Naive B cell (primary cell): ENCODE data around the gene CBFB. TPM values are rescaled to one million over a fixed set of nuclear protein-coding genes. Genes with fewer than 3 reads are reported as not detected.

Source experiments
- ATAC-seq, 2 donors: fragments of 150-1000 bp; cut with Tn5 transposase; 2 replicates each; pipeline ENCODE4 v1.10.0; 2021; ENCODE audit warnings: low read depth in 2 of 2, mild to moderate bottlenecking in 2 of 2, moderate library complexity in 2 of 2
- DNase-seq: peaks from one replicate; pipeline ENCODE4 v3.0.0; 2022
- H3K27ac Mint-ChIP-seq, 6 donors: one replicate each; pipeline ENCODE4 v1.8.0; 2020 to 2022; ENCODE audit warnings: mild to moderate bottlenecking in 6 of 6, mixed read lengths in 6 of 6, moderate library complexity in 5 of 6, inconsistent platforms in 2 of 6
- H3K27me3 Mint-ChIP-seq, 3 donors: one replicate each; pipeline ENCODE4 v1.8.0; 2021 to 2022; ENCODE audit warnings: mixed read lengths in 3 of 3, mild to moderate bottlenecking in 1 of 3
- H3K36me3 Mint-ChIP-seq, 2 donors: one replicate each; pipeline ENCODE4 v1.8.0; 2020 to 2022; ENCODE audit warnings: mixed read lengths in 2 of 2, inconsistent platforms in 1 of 2, mild to moderate bottlenecking in 1 of 2
- H3K4me1 Mint-ChIP-seq, 3 donors: one replicate each; pipeline ENCODE4 v1.8.0; 2020 to 2022; ENCODE audit warnings: mixed read lengths in 3 of 3, inconsistent platforms in 1 of 3, mild to moderate bottlenecking in 1 of 3, moderate library complexity in 1 of 3
- H3K4me3 Mint-ChIP-seq, 8 donors: one replicate each; pipeline ENCODE4 v1.8.0; 2020 to 2022; ENCODE audit warnings: mild to moderate bottlenecking in 8 of 8, mixed read lengths in 8 of 8, moderate library complexity in 8 of 8, inconsistent platforms in 2 of 8
- H3K9me3 Mint-ChIP-seq, 7 donors: one replicate each; pipeline ENCODE4 v1.8.0; 2020 to 2022; ENCODE audit warnings: mixed read lengths in 7 of 7, mild to moderate bottlenecking in 5 of 7, inconsistent platforms in 2 of 7, moderate library complexity in 1 of 7
- polyA plus RNA-seq, 6 donors: library from polyadenylated mRNA; unstranded; fragments of 300-500 nt; fragmentation: Illumina TruSeq; gene quantifications; one replicate each; pipeline ENCODE4 v1.2.3, GENCODE V29; 2021; ENCODE audit warnings: low read depth in 6 of 6

The CBFB gene
- polyA plus RNA-seq, 6 donors from 2014 or later: 51.8 to 94.4 (median 70.5) TPM

DNA sequence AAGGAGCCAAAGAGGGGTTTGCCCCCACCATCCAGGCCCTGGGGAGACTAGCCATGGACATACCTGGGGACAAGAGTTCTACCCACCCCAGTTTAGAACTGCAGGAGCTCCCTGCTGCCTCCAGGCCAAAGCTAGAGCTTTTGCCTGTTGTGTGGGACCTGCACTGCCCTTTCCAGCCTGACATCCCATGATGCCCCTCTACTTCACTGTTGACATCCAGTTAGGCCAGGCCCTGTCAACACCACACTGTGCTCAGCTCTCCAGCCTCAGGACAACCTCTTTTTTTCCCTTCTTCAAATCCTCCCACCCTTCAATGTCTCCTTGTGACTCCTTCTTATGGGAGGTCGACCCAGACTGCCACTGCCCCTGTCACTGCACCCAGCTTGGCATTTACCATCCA, 19.8 kb upstream of the CBFB start:
- DNase-seq: no peak
- Mint-ChIP-seq H3K36me3 (no peaks in the 10 kb centered on the region), H3K9me3 (no peaks in the 10 kb centered on the region), H3K4me3 (peak overlapping the region in 1 of 8 donors; percentile 34), H3K27me3 (peaks cover 0 to 5% (median 0%) of the 10 kb centered on the region in 3 donors), H3K4me1 (peaks cover 0 to 6% (median 0%) of the 10 kb centered on the region in 3 donors), H3K27ac (peak overlapping the region in 1 of 6 donors; percentile 32)
- ATAC-seq: no peak

DNA sequence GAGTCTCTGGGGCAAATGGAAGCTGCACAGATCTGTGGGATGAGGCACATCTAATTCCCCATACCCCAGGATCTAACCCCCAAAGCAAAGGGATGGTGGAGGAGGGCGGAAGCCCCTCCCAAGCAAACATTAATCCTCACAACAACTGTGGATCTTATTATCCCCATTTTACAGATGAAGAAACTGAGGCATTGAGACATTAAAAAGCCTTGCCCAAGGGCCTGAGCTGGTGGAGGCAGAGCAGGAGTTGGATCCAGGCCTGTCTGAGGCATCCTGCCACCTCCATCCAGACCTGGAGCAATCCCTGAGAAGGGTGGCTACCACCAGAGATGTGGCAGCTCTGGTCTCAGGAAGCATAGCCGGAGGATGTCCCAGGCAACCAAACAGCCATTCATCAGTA, 17.7 kb upstream of the CBFB start:
- no peak for DNase-seq
- no peaks in the 10 kb centered on the region for H3K36me3 Mint-ChIP-seq
- ATAC-seq: no peak
- H3K9me3 Mint-ChIP-seq: no peaks in the 10 kb centered on the region
- H3K27me3 Mint-ChIP-seq: peaks cover 0 to 12% (median 0%) of the 10 kb centered on the region in 3 donors
- H3K4me1 Mint-ChIP-seq: peaks cover 0 to 15% (median 4%) of the 10 kb centered on the region in 3 donors
- no peak overlapping the region for H3K4me3 Mint-ChIP-seq
- H3K27ac Mint-ChIP-seq: no peak overlapping the region

- no peak for ATAC-seq
- peak overlapping the region; percentile 26 to 83 (median 60) for H3K4me3 Mint-ChIP-seq
These were observed 15.6 kb upstream of the CBFB start for GRCh38 chr16:67013233-67013822.

DNA sequence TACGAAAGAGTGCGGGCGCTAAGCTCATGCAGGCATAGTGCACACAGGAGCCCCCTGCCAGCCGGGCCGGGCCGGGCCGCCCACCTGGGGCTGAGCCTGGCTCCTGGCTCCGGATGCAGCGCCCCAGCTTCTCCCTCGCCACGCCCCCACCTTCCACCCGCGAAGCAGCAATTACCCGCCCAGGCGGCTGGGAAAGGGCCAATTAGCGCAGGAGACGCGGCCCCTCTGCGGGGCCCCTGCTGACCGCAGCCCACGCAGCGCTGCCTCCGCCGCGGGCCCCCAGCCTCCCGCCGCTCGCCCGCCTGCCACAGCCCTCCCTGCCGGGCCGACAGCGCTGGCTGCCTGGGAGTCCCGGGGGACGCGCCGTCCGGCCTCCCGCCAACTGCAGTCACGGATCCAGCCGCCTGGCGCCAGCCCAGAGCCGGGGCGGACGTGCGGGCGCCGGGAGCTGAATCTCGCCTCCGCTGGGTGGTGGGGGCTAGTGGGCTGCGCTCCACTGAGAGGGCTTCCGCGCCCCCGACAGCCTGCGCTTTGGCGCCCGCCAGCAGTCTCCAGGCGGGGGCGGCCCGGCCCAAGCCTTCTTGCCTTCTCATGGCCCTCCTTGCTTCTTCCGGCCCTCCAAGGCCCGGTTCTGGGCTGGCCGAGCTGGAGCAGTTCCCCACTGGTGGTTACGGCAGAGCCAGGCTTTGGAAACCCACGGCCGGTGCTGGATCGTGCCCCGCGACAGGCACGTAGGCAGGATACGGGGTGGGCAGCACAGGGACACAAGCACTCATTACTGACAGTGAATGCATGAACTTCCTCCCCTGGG, 14.9 kb upstream of the CBFB start:
- no peaks in the 10 kb centered on the region for H3K36me3 Mint-ChIP-seq
- peak overlapping the region in 3 of 6 donors; percentile 15 to 90 (median 60) for H3K27ac Mint-ChIP-seq
- peaks cover 0 to 15% (median 4%) of the 10 kb centered on the region in 3 donors for H3K4me1 Mint-ChIP-seq
- peaks cover 0 to 12% (median 0%) of the 10 kb centered on the region in 3 donors for H3K27me3 Mint-ChIP-seq
- H3K9me3 Mint-ChIP-seq: no peaks in the 10 kb centered on the region
- peak; percentile 56 to 57 for ATAC-seq
- peak; percentile 62 for DNase-seq
- peak overlapping the region; percentile 82 to 93 (median 88) for H3K4me3 Mint-ChIP-seq

More at GRCh38 chr16:67013233-67013822, 15.6 kb upstream of the CBFB start:
- Mint-ChIP-seq H3K27ac (peak overlapping the region in 1 of 6 donors; percentile 49), H3K36me3 (no peaks in the 10 kb centered on the region), H3K4me1 (peaks cover 0 to 15% (median 4%) of the 10 kb centered on the region in 3 donors), H3K9me3 (no peaks in the 10 kb centered on the region), H3K27me3 (peaks cover 0 to 12% (median 0%) of the 10 kb centered on the region in 3 donors)
- no peak for DNase-seq

GRCh38 chr16:67014634-67015312, 14.2 kb upstream of the CBFB start:
- H3K36me3 Mint-ChIP-seq: no peaks in the 10 kb centered on the region
- ATAC-seq (no peak), DNase-seq (no peak)
- peaks cover 0 to 12% (median 0%) of the 10 kb centered on the region in 3 donors for H3K27me3 Mint-ChIP-seq
- H3K4me1 Mint-ChIP-seq: peaks cover 0 to 15% (median 4%) of the 10 kb centered on the region in 3 donors
- H3K9me3 Mint-ChIP-seq: no peaks in the 10 kb centered on the region
- H3K4me3 Mint-ChIP-seq: peak overlapping the region; percentile 82 to 93 (median 88)
- H3K27ac Mint-ChIP-seq: peak overlapping the region in 3 of 6 donors; percentile 10 to 42 (median 15)

DNA sequence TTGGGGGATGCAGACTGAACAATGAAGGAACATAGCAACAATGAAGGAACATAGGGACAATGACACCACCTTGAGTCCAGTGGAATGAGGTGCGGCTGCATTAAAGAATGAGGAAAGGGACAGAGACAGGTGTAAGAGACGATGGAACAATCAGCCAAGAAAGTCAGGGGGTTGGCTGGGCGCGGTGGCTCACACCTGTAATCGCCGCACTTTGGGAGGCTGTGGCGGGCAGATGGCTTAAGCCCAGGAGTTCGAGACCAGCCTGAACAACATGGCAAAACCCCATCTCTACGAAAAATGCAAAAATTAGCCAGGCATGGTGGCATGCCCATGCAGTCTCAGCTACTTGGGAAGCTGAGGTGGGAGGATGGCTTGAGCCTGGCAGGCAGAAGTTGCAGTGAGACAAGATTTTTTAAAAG, 13.6 kb upstream of the CBFB start:
- Mint-ChIP-seq H3K4me1 (peaks cover 0 to 15% (median 4%) of the 10 kb centered on the region in 3 donors), H3K27me3 (peaks cover 0 to 12% (median 0%) of the 10 kb centered on the region in 3 donors), H3K4me3 (no peak overlapping the region), H3K9me3 (no peaks in the 10 kb centered on the region), H3K27ac (peak overlapping the region in 1 of 6 donors; percentile 42), H3K36me3 (no peaks in the 10 kb centered on the region)
- ATAC-seq (no peak), DNase-seq (no peak)

DNA sequence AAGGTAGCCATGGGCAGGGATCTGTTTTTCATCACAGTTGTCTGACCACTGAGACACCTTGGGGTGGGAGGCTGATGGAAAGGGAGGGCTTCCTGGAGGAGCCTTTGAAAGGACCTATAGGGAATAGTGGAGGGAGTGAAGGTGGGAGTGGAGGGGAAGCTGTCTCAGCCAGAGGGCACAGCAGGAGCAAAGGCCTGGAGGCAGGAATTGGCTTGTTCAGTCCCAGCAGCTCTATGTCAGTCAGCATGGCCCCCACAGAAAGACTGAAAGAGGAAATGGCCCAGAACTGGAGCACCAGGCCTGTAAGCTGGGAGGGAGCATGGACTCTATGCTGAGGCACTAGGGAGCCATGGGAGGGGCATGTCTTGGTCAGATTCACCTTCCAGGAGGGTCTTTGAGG, 12.8 kb upstream of the CBFB start:
- peaks cover 3 to 15% (median 4%) of the 10 kb centered on the region in 3 donors for H3K4me1 Mint-ChIP-seq
- H3K27ac Mint-ChIP-seq: peak overlapping the region in 2 of 6 donors; percentile 78 to 85

GRCh38 chr16:67016681-67017420, 12.1 kb upstream of the CBFB start:
- H3K9me3 Mint-ChIP-seq: no peaks in the 10 kb centered on the region
- H3K4me1 Mint-ChIP-seq: peaks cover 4 to 15% (median 6%) of the 10 kb centered on the region in 3 donors
- no peak overlapping the region for H3K27ac Mint-ChIP-seq
- no peak for ATAC-seq
- peak overlapping the region in 1 of 8 donors; percentile 47 for H3K4me3 Mint-ChIP-seq
- H3K36me3 Mint-ChIP-seq: no peaks in the 10 kb centered on the region
- DNase-seq: no peak
- peaks cover 0 to 12% (median 0%) of the 10 kb centered on the region in 3 donors for H3K27me3 Mint-ChIP-seq

More for the DNA sequence above, 12.8 kb upstream of the CBFB start:
- DNase-seq: no peak
- Mint-ChIP-seq H3K9me3 (no peaks in the 10 kb centered on the region), H3K36me3 (no peaks in the 10 kb centered on the region), H3K4me3 (peak overlapping the region in 2 of 8 donors; percentile 3 to 47), H3K27me3 (peaks cover 0 to 12% (median 0%) of the 10 kb centered on the region in 3 donors)
- ATAC-seq: no peak

- peaks cover 4 to 15% (median 6%) of the 10 kb centered on the region in 3 donors for H3K4me1 Mint-ChIP-seq
- no peak for DNase-seq
These were observed 11.6 kb upstream of the CBFB start for GRCh38 chr16:67017421-67017750.

DNA sequence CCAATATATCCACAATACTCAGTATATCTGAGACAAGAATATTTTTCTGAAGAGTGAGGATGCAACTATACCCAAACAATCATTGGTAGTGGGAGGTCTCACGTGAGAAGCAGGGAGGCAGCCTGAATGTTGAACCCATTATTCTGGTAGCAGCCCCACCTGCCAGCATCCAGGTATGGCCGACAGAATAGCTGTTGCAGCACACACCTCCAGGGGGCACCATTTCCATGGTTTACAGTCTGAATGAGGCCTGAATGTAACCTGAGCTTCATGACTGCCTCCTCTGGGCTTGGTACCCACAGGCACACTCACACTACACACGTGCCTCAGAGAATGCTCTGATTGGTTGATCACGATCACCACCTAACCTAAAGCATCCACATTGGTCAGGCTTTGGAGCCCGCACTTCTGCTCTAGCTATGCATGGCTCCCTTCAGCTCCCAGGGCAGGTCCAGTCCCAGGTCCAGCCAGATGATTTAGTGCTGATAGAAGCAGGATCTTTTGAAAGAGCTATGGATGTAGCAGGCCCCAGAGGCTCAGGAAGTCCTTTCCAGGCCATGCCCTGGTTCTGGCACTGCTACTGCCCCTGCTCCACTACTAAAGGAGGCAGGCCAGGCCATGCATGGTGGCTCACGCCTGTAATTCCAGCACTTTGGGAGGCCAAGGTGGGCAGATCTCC, 11.0 kb upstream of the CBFB start:
- ATAC-seq: peak; percentile 81 to 85
- Mint-ChIP-seq H3K27me3 (peaks cover 0 to 11% (median 0%) of the 10 kb centered on the region in 3 donors), H3K36me3 (no peaks in the 10 kb centered on the region), H3K4me3 (peak overlapping the region in 1 of 8 donors; percentile 1), H3K4me1 (peaks cover 4 to 15% (median 6%) of the 10 kb centered on the region in 3 donors), H3K9me3 (no peaks in the 10 kb centered on the region), H3K27ac (peak overlapping the region in 2 of 6 donors; percentile 21 to 95)
- DNase-seq: peak; percentile 72

More at GRCh38 chr16:67017421-67017750, 11.6 kb upstream of the CBFB start:
- Mint-ChIP-seq H3K36me3 (no peaks in the 10 kb centered on the region), H3K4me3 (peak overlapping the region in 1 of 8 donors; percentile 1), H3K27me3 (peaks cover 0 to 12% (median 0%) of the 10 kb centered on the region in 3 donors), H3K27ac (no peak overlapping the region), H3K9me3 (no peaks in the 10 kb centered on the region)
- no peak for ATAC-seq

DNA sequence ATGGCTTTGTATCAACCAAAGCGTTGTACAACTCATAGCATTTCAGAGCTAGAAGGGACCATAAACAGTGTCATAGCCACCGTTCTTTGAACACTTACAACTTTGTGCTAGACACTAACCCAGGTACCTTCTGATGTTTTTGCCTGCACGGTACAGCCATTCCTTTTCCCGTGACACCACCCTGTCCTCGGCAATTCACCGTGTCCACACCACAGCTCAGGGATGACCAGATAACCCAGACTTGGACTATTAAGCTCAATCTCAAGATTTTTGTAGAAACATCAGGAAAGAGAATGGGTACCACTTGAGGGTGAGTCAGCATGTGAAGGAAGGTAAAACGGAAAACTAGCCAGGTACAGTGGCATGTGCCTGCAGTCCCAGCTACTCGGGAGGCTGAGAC, 9.8 kb upstream of the CBFB start:
- H3K36me3 Mint-ChIP-seq: no peaks in the 10 kb centered on the region
- peaks cover 0 to 6% (median 0%) of the 10 kb centered on the region in 3 donors for H3K27me3 Mint-ChIP-seq
- peaks cover 3 to 9% (median 6%) of the 10 kb centered on the region in 3 donors for H3K4me1 Mint-ChIP-seq
- H3K4me3 Mint-ChIP-seq: no peak overlapping the region
- ATAC-seq (no peak), DNase-seq (no peak)
- H3K9me3 Mint-ChIP-seq: no peaks in the 10 kb centered on the region
- H3K27ac Mint-ChIP-seq: peak overlapping the region in 1 of 6 donors; percentile 51

GRCh38 chr16:67021321-67021720, 7.6 kb upstream of the CBFB start:
- no peaks in the 10 kb centered on the region for H3K27me3 Mint-ChIP-seq
- no peaks in the 10 kb centered on the region for H3K36me3 Mint-ChIP-seq
- ATAC-seq (no peak), DNase-seq (no peak)
- peak overlapping the region in 1 of 6 donors; percentile 86 for H3K27ac Mint-ChIP-seq
- H3K4me3 Mint-ChIP-seq: no peak overlapping the region
- H3K4me1 Mint-ChIP-seq: peaks cover 0 to 6% (median 0%) of the 10 kb centered on the region in 3 donors
- no peaks in the 10 kb centered on the region for H3K9me3 Mint-ChIP-seq
